Caco-2 (cell line): ENCODE results near the gene BATF3. TPM values are rescaled to one million over a fixed set of nuclear protein-coding genes. Genes with fewer than 3 reads are reported as not detected.
"Not testable (repeated sequence)": the region's sequence is repeated elsewhere in the genome, so short reads cannot be mapped to it uniquely, and the experiment has no call there.

ENCODE experiments used
- BruUV-seq: library from RNA; stranded (reverse); fragments of 400-500 nt; replicated peaks from 2 replicates; lab custom pipeline; 2021; lab: Mats Ljungman, UMichigan
- CTCF ChIA-PET: fragments of 300-600 bp; sonication (Branson Sonifier 250); formaldehyde crosslinking; loops from one replicate; lab custom pipeline; 2022; ENCODE audit warnings: antibody characterized with exemption; lab: Charles Lee
- POLR2A ChIA-PET: fragments of 300-600 bp; sonication (Branson Sonifier 250); formaldehyde crosslinking; loops from one replicate; lab custom pipeline; 2022; ENCODE audit warnings: antibody characterized with exemption; lab: Charles Lee
- DNase-seq, 2 experiments: peaks; one replicate each; pipeline versions ENCODE4 v3.0.0 to v3.0.0-alpha.2; 2020 to 2022
- H3K27me3 ChIP-seq: replicated peaks from 2 replicates; pipeline ENCODE4 v1.6.0; 2011; ENCODE audit warnings: low read length; ENCODE audit not compliant: control insufficient read depth, insufficient read depth
- H3K36me3 ChIP-seq: 2 replicates; pipeline ENCODE4 v1.5.1; 2011; ENCODE audit warnings: low read length; ENCODE audit not compliant: control insufficient read depth, insufficient read depth
- H3K4me1 ChIP-seq: fragments of 250-450 bp; sonication (Bioruptor Pico); 2 replicates; pipeline ENCODE4 v1.5.1; 2020; ENCODE audit warnings: mild to moderate bottlenecking
- H3K4me3 ChIP-seq: 2 replicates; pipeline ENCODE4 v1.5.1; 2011; ENCODE audit warnings: low read depth, mild to moderate bottlenecking, control low read depth, low read length
- H3K9me3 ChIP-seq: fragments of 250-450 bp; sonication (Bioruptor Pico); 2 replicates; pipeline ENCODE4 v1.5.1; 2020; ENCODE audit warnings: mild to moderate bottlenecking, moderate library complexity
- H3K27ac Mint-ChIP-seq: one replicate; pipeline ENCODE4 v1.8.0; 2022; ENCODE audit warnings: mixed read lengths; ENCODE audit not compliant: unreplicated experiment
- H3K27me3 Mint-ChIP-seq: one replicate; pipeline ENCODE4 v1.8.0; 2022; ENCODE audit warnings: mixed read lengths; ENCODE audit not compliant: insufficient read depth, unreplicated experiment
- H3K36me3 Mint-ChIP-seq: one replicate; pipeline ENCODE4 v1.8.0; 2022; ENCODE audit warnings: mild to moderate bottlenecking, mixed read lengths; ENCODE audit not compliant: insufficient read depth, unreplicated experiment
- H3K4me1 Mint-ChIP-seq: one replicate; pipeline ENCODE4 v1.8.0; 2022; ENCODE audit warnings: low read depth, mixed read lengths; ENCODE audit not compliant: unreplicated experiment
- H3K4me3 Mint-ChIP-seq: one replicate; pipeline ENCODE4 v1.8.0; 2022; ENCODE audit warnings: mild to moderate bottlenecking, moderate library complexity, mixed read lengths; ENCODE audit not compliant: unreplicated experiment
- H3K9me3 Mint-ChIP-seq: one replicate; pipeline ENCODE4 v1.8.0; 2022; ENCODE audit warnings: mixed read lengths; ENCODE audit not compliant: unreplicated experiment
- CTCF ChIP-seq, 2 experiments: fragments of 200-600 bp in 1 of 2; IDR thresholded peaks; 1 replicate in 1 of 2; 2 replicates in 1 of 2; pipeline versions ENCODE4 v1.5.1 to v1.8.0; 2011 to 2022; ENCODE audit warnings: antibody characterized with exemption in 1 of 2, control low read depth in 1 of 2, inconsistent platforms in 1 of 2, low read depth in 1 of 2, low read length in 1 of 2, mild to moderate bottlenecking in 1 of 2, moderate library complexity in 1 of 2; ENCODE audit not compliant: insufficient read depth in 1 of 2, severe bottlenecking in 1 of 2, unreplicated experiment in 1 of 2
- intact Hi-C: fragments of 100-400 bp; cut with micrococcal nuclease; formaldehyde crosslinking; loops from one replicate; pipeline ENCODE4 v1.10.0; 2022; ENCODE audit not compliant: unreplicated experiment
- total RNA-seq: library from RNA; stranded (reverse); gene quantifications from 2 replicates; pipeline ENCODE4 v1.2.3, GENCODE V29; 2022

The BATF3 gene
- total RNA-seq, 1 experiment from 2014 or later = 0.23 TPM

- intact Hi-C loops = no loop called here
- H3K27me3 Mint-ChIP-seq = peaks cover 13% of the 10 kb centered on the region
- no peak overlapping the region for H3K4me3 Mint-ChIP-seq
- CTCF ChIA-PET = interaction anchor here (0.7 to 1.9 kb wide), 3 partner anchors 23 to 102 kb away, joined by 4 to 6 read pairs (median 4); no protein-coding TSS in a partner anchor
- no TSS peak for BruUV-seq
- peaks cover 14% of the 10 kb centered on the region for H3K4me1 Mint-ChIP-seq
- peaks cover 11% of the 10 kb centered on the region for H3K4me1 ChIP-seq
- no peak for DNase-seq
- no peaks in the 10 kb centered on the region for H3K9me3 Mint-ChIP-seq
- no peaks in the 10 kb centered on the region for H3K27me3 ChIP-seq
- no peaks in the 10 kb centered on the region for H3K9me3 ChIP-seq
- no peak overlapping the region for H3K4me3 ChIP-seq
- H3K36me3 ChIP-seq = no peaks in the 10 kb centered on the region
- no peak for TF ChIP-seq CTCF (IDR thresholded peaks at IDR 0.05; ENCODE audit: insufficient read depth in 1 of 2, low read depth in 1 of 2, low read length in 1 of 2, severe bottlenecking in 1 of 2, unreplicated experiment in 1 of 2)
- no peaks in the 10 kb centered on the region for H3K36me3 Mint-ChIP-seq
- H3K27ac Mint-ChIP-seq = no peak overlapping the region
- POLR2A ChIA-PET = no interaction called here
Measured at GRCh38 chr1:212641956-212642355, 57.7 kb downstream of the BATF3 start.

DNA sequence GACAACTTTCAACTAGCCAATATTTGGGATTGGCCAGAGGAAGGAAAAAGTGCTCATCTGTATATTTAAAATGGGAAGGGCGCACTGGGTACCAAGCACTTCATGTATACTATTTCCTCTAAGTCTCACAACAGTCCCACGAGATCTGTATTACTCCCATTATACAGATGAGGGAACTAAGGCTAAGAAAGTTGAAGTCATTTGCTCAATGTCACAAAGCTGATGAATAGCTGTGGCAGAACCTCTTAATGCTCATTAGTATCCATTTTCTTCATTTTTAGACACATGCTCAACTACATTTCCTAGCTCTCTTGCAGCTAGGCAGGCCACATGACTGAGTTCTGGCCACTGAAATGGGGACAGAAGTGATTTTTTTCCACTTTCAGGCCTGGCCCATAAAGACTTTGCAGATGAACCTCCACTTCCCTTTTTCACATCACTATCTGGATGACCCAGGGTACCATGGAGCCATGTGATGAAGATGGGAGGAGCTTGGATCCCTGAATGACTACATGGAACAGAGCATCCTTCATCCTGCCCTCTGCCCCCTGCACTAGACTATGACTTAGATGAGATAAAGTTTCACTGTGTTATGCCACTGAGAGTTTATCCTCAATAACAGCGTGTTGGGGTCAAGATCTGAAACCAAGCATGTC is 59.3 kb downstream of the BATF3 start:
- POLR2A ChIA-PET = no interaction called here
- no peaks in the 10 kb centered on the region for H3K36me3 ChIP-seq
- H3K27ac Mint-ChIP-seq = no peak overlapping the region
- H3K36me3 Mint-ChIP-seq = no peaks in the 10 kb centered on the region
- peaks cover 8% of the 10 kb centered on the region for H3K4me1 ChIP-seq
- H3K27me3 Mint-ChIP-seq = peaks cover 13% of the 10 kb centered on the region
- intact Hi-C loops = no loop called here
- no peaks in the 10 kb centered on the region for H3K9me3 ChIP-seq
- TF ChIP-seq CTCF (IDR thresholded peaks at IDR 0.05; ENCODE audit: insufficient read depth in 1 of 2, low read depth in 1 of 2, low read length in 1 of 2, severe bottlenecking in 1 of 2, unreplicated experiment in 1 of 2) = no peak
- CTCF ChIA-PET = no interaction called here
- H3K27me3 ChIP-seq = no peaks in the 10 kb centered on the region
- peaks cover 7% of the 10 kb centered on the region for H3K4me1 Mint-ChIP-seq
- H3K9me3 Mint-ChIP-seq = peaks cover under 1% of the 10 kb centered on the region
- no TSS peak for BruUV-seq
- no peak overlapping the region for H3K4me3 Mint-ChIP-seq
- DNase-seq = no peak
- H3K4me3 ChIP-seq = no peak overlapping the region

DNA sequence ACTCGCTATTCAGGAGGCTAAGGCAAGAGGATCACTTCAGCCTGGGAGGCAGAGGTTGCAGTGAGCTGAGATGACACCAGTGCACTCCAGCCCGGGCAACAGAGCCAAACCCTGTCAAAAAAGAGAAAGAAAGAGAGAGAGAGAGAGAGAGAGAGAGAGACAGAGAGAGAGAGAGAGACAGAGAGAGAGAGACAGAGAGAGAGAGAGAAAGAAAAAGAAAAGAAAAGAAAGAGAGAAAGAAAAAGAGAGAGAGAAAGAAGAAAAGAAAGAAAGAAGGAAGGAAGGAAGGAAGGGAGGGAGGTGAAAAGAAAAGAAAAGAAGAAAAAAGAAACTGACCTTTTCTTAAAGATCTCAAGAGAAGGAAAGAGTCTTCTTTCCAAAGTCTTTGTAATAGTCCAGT is 60.1 kb downstream of the BATF3 start:
- H3K4me1 ChIP-seq, H3K27me3 ChIP-seq, H3K4me3 Mint-ChIP-seq, H3K4me3 ChIP-seq, BruUV-seq, CTCF ChIA-PET, H3K9me3 Mint-ChIP-seq, H3K9me3 ChIP-seq, H3K27ac Mint-ChIP-seq, H3K4me1 Mint-ChIP-seq, H3K36me3 Mint-ChIP-seq, POLR2A ChIA-PET, intact Hi-C loops, H3K36me3 ChIP-seq, DNase-seq: not testable (repeated sequence)
- H3K27me3 Mint-ChIP-seq = peaks cover 13% of the 10 kb centered on the region
